NCI-H146 treated with DMSO at 0.1 percent for 48 hours (cell line): ENCODE measurements around the gene CD177.
"Not testable (repeated sequence)": the region's sequence is repeated elsewhere in the genome, so short reads cannot be mapped to it uniquely, and the experiment has no call there.

Source experiments
- DNase-seq: peaks from one replicate; lab custom pipeline; 2025; ENCODE audit not compliant: unreplicated experiment; lab: John Stamatoyannopoulos, UW

Gene CD177

GRCh38 chr19:43332058-43332922, 21.2 kb upstream of the CD177 start:
- DNase-seq = no peak

DNA sequence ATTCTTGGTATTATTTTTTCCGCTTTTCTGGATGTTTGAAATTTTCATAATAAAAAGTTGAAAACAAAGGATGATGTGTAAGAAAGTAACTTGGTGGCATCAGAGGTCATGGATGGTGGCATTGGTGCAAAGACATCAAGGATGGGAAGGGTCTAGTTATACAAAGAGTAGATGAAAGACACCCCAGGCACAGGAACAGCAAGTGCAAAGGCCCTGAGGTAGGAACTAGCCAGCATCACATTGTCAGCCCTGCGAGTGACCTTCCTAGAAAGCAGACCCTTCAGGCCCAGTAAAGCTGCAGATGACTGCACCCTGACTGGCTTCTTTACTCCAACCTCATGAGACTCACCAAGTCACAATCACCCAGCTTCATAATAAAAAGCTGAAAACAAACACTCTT, 17.0 kb upstream of the CD177 start:
- DNase-seq = not testable (repeated sequence)

GRCh38 chr19:43337737-43338136, 15.7 kb upstream of the CD177 start:
- no peak for DNase-seq

DNA sequence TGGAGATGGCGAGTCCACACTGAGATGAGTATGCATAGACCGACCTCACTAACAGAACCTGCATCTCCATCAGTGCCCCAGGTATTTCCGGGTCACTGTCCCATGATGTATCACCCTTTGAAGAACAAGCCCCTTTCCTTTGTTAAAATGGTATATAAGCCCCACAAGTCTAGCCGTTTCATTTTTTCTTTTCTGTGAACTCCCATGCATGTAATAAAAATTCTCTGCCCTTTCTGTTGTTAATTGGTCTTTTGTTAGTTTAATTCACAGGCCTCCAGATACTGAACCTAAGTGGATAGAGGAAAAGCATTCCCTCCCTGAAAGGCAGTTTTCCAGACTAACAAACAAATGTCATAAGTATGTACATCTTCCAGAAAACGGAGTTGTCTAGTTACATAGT, 15.0 kb upstream of the CD177 start:
- no peak for DNase-seq

DNA sequence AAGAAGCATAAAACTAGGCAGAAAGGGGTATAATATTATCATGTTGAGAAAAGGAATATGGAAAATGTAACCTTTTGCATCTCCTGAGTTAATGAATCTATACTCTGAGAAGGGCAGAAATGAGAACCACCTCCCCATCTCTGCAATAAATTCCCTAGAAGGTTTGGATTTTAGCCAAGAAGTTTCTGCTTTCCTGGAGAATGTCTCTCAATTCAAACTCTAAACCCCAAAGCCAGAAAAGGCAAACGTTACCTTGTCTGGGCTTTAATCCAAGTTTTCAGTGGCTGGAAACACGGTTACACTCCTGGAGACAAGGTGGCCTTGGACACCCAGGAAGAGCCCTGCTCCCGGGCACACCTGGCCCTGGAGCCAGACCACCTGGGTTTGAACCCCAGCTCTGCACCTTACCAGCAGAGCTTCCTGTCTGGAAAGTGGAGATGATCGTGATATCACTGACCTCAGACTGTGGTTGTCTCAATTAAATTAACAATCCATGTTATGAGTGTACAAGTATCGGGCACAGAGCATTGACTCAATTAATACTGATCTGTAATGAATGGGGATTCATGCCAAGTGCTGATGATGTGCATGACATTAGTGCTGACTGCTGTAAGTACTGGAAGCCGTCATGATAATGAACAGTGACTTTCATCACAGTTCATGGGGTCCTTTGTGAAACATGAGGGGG, 14.1 kb upstream of the CD177 start:
- not testable (repeated sequence) for DNase-seq

GRCh38 chr19:43340101-43340500, 13.4 kb upstream of the CD177 start:
- DNase-seq = not testable (repeated sequence)

GRCh38 chr19:43341098-43341497, 12.4 kb upstream of the CD177 start:
- DNase-seq = not testable (repeated sequence)

DNA sequence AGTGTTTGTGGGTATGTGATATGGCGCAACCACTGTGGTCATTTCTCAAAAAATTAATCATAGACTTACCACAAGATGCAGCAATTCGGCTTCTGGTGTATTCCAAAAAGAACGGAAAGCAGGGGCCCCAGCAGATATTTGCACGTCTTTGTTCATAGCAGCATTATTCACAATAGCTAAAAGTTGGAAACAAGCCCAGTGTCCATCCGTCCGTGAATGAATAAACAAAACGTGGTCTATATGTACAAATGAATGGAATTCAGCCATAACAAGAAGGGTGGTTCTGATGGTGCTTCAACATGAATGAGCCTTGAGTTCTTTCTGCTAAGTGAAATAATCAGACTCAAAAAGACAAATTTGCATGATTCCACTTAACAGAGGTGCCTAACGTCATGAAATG, 11.4 kb upstream of the CD177 start:
- DNase-seq = peak; percentile 85

- DNase-seq = not testable (repeated sequence)
These were observed 9.1 kb upstream of the CD177 start for GRCh38 chr19:43344347-43344925.

GRCh38 chr19:43349813-43350212, 3.7 kb upstream of the CD177 start:
- not testable (repeated sequence) for DNase-seq

DNA sequence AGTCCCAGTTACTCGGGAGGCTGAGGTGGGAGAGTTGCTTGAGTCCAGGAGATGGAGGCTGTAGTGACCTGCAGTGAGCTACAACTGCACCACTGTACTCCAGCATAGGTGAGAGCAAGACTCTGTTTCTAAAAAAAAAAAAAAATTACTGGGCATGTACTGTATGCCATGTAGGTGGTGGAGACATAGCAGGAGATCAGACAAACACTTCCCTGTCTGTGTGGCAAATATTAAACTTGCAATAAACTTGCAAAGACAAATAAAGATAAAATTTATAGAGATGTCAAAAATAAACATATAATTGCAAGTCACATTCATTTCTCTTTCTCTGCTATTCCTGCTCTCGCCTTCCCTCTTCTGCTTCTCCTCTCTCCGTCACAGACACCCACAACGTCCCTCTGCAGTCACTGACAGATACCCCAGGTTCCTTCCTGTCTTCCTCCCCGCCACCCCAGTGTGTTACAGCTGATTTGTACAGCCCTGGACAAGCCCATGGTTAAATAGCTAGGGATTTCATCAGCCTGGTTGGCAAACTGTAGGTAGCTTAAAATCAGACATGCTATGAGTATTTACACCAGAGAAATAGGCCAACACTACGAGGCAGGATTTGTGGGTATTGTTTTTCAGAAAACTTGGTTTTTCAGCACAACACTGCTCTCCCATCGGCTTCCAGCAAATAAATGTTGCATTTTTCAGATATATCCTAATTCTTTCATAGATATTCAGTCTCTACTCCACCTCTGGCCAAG, 1.3 kb upstream of the CD177 start:
- no peak for DNase-seq

DNA sequence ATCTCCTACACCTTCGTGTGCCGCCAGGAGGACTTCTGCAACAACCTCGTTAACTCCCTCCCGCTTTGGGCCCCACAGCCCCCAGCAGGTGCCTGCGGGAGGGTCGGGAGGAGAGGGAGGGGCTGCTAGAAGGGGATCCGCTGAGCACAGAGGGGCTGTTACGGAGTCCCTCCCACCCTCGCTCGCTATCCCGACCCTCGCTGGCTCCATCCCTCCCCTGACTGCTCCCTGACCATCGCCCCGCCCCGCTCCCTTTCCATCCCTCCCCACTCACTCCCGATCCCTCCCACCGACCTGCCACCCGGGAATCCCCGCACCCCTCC, 780 bp downstream of the CD177 start:
- DNase-seq = peak; percentile 51

GRCh38 chr19:43356749-43357148, 3.3 kb downstream of the CD177 start:
- not testable (repeated sequence) for DNase-seq

DNA sequence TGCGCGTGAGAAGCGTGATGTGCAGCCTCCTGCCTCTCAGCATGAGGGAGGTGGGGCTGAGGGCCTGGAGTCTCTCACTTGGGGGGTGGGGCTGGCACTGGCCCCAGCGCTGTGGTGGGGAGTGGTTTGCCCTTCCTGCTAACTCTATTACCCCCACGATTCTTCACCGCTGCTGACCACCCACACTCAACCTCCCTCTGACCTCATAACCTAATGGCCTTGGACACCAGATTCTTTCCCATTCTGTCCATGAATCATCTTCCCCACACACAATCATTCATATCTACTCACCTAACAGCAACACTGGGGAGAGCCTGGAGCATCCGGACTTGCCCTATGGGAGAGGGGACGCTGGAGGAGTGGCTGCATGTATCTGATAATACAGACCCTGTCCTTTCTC, 8.7 kb downstream of the CD177 start:
- no peak for DNase-seq

- no peak for DNase-seq
These were observed 9.3 kb downstream of the CD177 start for GRCh38 chr19:43362745-43363144.

DNA sequence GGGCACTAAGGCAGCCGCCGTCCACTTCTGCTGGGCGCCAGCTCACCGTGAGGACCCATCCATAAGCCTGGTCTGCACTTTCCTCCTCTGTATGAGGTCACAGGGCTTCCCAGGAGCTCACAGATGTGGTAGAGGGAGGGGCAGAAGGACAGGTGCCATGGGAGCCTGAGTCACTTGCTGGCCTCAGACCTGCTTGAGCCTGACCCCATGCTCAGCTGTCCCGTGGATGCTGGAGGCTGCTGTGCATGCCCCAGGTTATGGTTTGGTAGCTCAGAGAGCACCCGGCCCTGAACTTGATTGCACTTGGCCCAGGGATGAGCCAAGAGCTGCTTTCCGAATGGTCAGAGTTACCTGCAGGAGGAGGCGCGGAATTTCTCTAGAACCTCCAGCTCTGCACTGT, 12.2 kb downstream of the CD177 start:
- not testable (repeated sequence) for DNase-seq

GRCh38 chr19:43367822-43368221, 14.3 kb downstream of the CD177 start:
- no peak for DNase-seq

DNA sequence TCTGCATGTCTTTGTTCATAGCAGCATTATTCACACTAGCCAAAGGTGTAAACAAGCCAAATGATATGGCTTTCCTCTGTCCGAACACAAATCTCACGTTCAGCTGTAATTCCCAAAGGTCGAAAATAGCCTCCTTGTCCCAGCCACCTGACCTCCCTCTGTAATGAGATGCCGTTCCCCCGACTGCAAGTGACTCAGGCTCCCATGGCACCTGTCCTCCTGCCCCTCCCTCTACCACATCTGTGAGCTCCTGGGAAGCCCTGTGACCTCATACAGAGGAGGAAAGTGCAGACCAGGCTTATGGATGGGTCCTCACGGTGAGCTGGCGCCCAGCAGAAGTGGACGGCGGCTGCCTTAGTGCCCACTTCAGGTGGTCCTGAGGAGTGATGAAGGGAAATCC, 15.4 kb downstream of the CD177 start:
- DNase-seq = peak; percentile 45

- DNase-seq = no peak
These were observed 18.4 kb downstream of the CD177 start for GRCh38 chr19:43371909-43372308.

DNA sequence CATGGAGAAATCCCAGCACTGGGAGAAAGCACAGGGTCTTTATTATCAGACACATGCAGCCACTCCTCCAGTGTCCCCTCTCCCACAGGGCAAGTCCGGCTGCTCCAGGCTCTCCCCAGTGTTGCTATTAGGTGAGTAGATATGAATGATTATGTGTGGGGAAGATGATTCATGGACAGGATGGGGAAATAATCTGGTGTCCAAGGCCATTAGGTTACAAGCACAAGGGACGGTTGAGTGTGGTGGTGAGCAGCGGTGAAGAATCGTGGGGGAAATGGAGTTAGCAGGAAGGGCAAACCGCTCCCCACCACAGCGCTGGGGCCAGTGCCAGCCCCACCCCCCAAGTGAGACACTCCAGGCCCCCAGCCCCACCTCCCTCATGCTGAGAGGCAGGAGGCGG, 19.0 kb downstream of the CD177 start:
- DNase-seq = no peak

DNA sequence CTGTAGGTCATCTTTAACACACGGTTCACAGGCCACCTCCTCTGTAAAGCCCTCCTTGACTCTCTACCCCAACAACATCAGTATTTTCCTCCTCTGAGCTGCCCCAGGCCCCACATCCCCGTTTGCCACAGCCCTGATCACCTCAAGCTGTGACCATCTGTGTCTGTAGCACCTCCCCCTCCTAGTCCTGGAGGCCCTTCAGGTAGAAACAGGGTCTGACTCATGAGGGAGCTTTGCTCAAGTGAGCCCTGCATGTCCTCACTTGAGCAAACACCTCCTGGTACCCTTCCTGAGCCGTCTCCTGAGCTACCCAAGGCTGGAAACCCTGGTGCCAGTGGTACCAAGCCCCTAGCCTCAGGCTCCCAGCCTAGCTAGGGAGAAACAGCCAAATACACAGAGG, 24.1 kb downstream of the CD177 start:
- not testable (repeated sequence) for DNase-seq
